ENCODE data around the gene OTOP3. TPM values are rescaled to one million over a fixed set of nuclear protein-coding genes. Genes with fewer than 3 reads are reported as not detected.
"Not testable (repeated sequence)": the region's sequence is repeated elsewhere in the genome, so short reads cannot be mapped to it uniquely, and the experiment has no call there.

Gene OTOP3
- total RNA-seq, 1 donor from 2014 or later: not detected

DNA sequence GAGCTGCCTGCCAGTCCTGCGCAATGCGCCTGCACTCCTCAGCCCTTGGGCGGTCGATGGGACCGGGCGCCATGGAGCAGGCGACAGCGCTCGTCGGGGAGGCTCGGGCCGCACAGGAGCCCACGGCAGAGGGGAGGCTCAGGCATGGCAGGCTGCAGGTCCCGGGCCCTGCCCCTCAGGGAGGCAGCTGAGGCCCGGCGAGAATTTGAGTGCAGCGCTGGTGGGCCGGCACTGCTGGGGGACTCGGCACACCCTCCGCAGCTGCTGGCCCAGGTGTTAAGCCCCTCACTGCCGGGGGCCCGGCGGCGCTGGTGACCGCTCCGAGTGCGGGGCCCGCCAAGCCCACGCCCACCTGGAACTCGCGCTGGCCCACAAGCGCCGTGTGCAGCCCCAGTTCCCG is 28.7 kb upstream of the OTOP3 start:
- H3K36me3 Mint-ChIP-seq (ENCODE audit: unreplicated experiment): no peaks in the 10 kb centered on the region
- H3K4me1 Mint-ChIP-seq (ENCODE audit: low read depth, unreplicated experiment): no peaks in the 10 kb centered on the region
- no peak overlapping the region for H3K4me3 Mint-ChIP-seq (ENCODE audit: unreplicated experiment)
- H3K27me3 Mint-ChIP-seq (ENCODE audit: unreplicated experiment): no peaks in the 10 kb centered on the region
- no peak overlapping the region for H3K27ac Mint-ChIP-seq (ENCODE audit: unreplicated experiment)
- TF ChIP-seq, protein P1, sequence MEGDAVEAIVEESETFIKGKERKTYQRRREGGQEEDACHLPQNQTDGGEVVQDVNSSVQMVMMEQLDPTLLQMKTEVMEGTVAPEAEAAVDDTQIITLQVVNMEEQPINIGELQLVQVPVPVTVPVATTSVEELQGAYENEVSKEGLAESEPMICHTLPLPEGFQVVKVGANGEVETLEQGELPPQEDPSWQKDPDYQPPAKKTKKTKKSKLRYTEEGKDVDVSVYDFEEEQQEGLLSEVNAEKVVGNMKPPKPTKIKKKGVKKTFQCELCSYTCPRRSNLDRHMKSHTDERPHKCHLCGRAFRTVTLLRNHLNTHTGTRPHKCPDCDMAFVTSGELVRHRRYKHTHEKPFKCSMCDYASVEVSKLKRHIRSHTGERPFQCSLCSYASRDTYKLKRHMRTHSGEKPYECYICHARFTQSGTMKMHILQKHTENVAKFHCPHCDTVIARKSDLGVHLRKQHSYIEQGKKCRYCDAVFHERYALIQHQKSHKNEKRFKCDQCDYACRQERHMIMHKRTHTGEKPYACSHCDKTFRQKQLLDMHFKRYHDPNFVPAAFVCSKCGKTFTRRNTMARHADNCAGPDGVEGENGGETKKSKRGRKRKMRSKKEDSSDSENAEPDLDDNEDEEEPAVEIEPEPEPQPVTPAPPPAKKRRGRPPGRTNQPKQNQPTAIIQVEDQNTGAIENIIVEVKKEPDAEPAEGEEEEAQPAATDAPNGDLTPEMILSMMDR (IDR thresholded peaks at IDR 0.05; ENCODE audit: partially characterized antibody, unreplicated experiment): no peak
- DNase-seq: no peak
- no peaks in the 10 kb centered on the region for H3K9me3 Mint-ChIP-seq (ENCODE audit: unreplicated experiment)

DNA sequence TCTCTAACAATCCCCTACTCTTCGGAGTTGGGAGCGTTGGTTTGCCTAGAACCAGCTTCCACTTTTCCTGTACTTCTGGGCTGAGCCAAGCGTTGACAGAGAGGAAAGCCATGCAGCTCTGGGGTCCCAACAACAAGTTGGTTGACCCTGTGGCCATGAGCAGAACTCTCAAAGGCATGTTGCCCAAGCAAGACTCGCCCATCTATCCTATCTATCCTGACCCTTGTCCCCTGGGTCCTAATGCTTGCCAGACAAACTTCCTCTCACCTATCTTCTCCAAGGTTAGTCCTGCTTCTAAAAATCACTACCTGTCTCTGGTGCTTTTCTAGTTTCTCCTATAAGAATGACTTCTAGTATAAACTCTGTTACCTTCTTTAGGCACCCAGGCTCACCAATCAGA is 26.6 kb upstream of the OTOP3 start:
- H3K36me3 Mint-ChIP-seq (ENCODE audit: unreplicated experiment); H3K9me3 Mint-ChIP-seq (ENCODE audit: unreplicated experiment); DNase-seq; H3K4me3 Mint-ChIP-seq (ENCODE audit: unreplicated experiment); H3K4me1 Mint-ChIP-seq (ENCODE audit: low read depth, unreplicated experiment); H3K27ac Mint-ChIP-seq (ENCODE audit: unreplicated experiment); H3K27me3 Mint-ChIP-seq (ENCODE audit: unreplicated experiment): not testable (repeated sequence)

DNA sequence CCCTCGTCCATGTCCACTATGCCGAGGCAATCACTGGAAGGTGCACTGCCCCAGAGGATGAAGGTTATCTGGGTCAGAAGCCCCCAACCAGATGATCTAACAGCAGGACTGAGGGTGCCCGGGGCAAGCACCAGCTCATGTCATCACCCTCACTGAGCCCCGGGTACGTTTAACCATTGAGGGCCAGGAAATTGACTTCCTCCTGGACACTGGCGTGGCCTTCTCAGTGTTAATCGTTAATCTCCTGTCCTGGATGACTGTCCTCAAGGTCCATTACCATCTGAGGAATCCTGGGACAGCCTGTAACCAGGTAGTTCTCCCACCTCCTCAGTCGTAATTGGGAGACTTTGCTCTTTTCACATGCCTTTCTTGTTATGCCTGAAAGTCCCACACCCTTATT is 24.3 kb upstream of the OTOP3 start:
- not testable (repeated sequence) for H3K9me3 Mint-ChIP-seq (ENCODE audit: unreplicated experiment); H3K36me3 Mint-ChIP-seq (ENCODE audit: unreplicated experiment); DNase-seq; H3K27ac Mint-ChIP-seq (ENCODE audit: unreplicated experiment); H3K4me1 Mint-ChIP-seq (ENCODE audit: low read depth, unreplicated experiment); H3K27me3 Mint-ChIP-seq (ENCODE audit: unreplicated experiment); H3K4me3 Mint-ChIP-seq (ENCODE audit: unreplicated experiment)

DNA sequence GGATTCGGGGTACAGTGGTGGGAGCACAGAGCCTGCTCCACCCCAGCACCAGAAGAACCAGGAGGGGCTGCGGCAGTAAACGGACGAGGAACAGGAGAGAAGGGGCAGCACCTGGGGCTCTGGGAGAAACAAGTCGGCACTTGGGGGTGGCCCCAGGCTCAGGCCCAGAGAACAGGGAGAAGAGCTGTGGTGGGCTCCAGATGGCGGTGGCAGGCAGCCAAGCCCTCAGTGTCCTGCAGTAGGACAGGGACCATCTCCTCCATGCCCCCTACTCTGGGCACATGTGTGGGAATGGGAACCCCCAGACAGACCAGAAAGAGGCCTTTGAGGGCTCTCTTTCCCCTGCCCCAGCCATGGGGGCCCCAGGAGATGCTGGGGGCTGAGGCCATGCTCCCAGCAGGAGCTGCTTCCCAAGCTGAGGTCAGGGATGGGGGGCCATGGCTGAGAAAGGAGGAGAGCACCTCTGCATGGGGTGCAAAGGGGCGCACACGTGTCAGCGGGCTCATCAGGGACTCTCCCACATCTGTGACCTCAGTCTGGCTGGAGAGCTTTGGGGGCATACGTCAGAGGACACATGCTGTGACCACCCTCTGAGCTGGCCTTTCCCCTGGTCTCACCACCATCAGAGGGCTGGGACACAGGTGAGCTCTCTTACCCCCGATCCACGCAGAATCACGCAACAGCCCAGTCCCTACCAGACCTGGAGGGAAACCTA is 19.4 kb upstream of the OTOP3 start:
- Mint-ChIP-seq H3K27ac (ENCODE audit: unreplicated experiment) (peak overlapping the region; percentile 54), H3K36me3 (ENCODE audit: unreplicated experiment) (no peaks in the 10 kb centered on the region), H3K27me3 (ENCODE audit: unreplicated experiment) (peaks cover 4% of the 10 kb centered on the region), H3K4me1 (ENCODE audit: low read depth, unreplicated experiment) (peaks cover 2% of the 10 kb centered on the region), H3K9me3 (ENCODE audit: unreplicated experiment) (peaks cover 5% of the 10 kb centered on the region), H3K4me3 (ENCODE audit: unreplicated experiment) (no peak overlapping the region)
- TF ChIP-seq, protein P1 (IDR thresholded peaks at IDR 0.05; ENCODE audit: partially characterized antibody, unreplicated experiment): no peak
- DNase-seq: no peak

DNA sequence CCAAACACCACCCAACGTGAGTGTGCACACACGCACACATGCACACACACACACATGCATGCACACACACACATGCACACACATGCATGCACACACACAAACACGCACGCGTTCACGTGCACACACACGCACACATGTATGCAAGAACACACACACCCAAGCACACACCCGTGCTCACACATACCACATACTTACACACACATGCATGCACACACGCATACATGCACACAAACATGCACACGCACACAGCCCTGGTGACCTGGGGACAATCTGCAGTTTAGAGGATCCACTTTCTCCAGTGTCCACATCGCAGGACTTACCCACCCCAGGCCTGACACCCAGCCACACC is 18.9 kb upstream of the OTOP3 start:
- Mint-ChIP-seq H3K9me3 (ENCODE audit: unreplicated experiment) (peaks cover 5% of the 10 kb centered on the region), H3K27ac (ENCODE audit: unreplicated experiment) (peak overlapping the region; percentile 54), H3K36me3 (ENCODE audit: unreplicated experiment) (no peaks in the 10 kb centered on the region), H3K27me3 (ENCODE audit: unreplicated experiment) (peaks cover 4% of the 10 kb centered on the region), H3K4me3 (ENCODE audit: unreplicated experiment) (no peak overlapping the region), H3K4me1 (ENCODE audit: low read depth, unreplicated experiment) (peaks cover 2% of the 10 kb centered on the region)
- TF ChIP-seq, protein P1 (IDR thresholded peaks at IDR 0.05; ENCODE audit: partially characterized antibody, unreplicated experiment): no peak
- DNase-seq: no peak

DNA sequence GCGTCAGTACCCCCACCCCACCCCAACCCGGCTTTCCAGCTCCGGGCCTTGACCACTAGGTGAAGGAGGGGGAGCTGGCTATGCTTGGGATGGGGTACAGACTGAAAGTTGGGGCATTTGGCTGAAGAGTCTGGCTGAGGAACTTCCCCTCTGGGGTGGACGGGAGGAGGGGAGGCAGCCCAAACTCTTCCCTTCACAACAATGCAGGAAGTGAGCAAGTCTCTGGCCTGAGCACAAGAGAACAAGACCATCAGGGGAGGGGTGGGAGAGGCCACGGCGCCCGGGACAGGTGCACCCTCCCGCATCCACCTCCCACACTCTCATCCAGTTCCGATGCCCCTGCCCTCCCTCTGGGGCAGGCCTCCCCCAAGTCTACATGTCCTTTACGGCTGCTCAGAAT is 18.3 kb upstream of the OTOP3 start:
- Mint-ChIP-seq H3K27ac (ENCODE audit: unreplicated experiment) (no peak overlapping the region), H3K27me3 (ENCODE audit: unreplicated experiment) (peaks cover 4% of the 10 kb centered on the region), H3K4me3 (ENCODE audit: unreplicated experiment) (no peak overlapping the region), H3K36me3 (ENCODE audit: unreplicated experiment) (no peaks in the 10 kb centered on the region), H3K9me3 (ENCODE audit: unreplicated experiment) (peaks cover 5% of the 10 kb centered on the region), H3K4me1 (ENCODE audit: low read depth, unreplicated experiment) (peaks cover 2% of the 10 kb centered on the region)
- DNase-seq: no peak
- TF ChIP-seq, protein P1 (IDR thresholded peaks at IDR 0.05; ENCODE audit: partially characterized antibody, unreplicated experiment): no peak

Measured in glutamatergic neuron (in vitro differentiated cells).